ENCODE data around the gene KRTAP10-6. TPM values are rescaled to one million over a fixed set of nuclear protein-coding genes. Genes with fewer than 3 reads are reported as not detected.
"Not testable (repeated sequence)": the region's sequence is repeated elsewhere in the genome, so short reads cannot be mapped to it uniquely, and the experiment has no call there.

Gene KRTAP10-6
- total RNA-seq, 1 donor from 2014 or later: not detected

DNA sequence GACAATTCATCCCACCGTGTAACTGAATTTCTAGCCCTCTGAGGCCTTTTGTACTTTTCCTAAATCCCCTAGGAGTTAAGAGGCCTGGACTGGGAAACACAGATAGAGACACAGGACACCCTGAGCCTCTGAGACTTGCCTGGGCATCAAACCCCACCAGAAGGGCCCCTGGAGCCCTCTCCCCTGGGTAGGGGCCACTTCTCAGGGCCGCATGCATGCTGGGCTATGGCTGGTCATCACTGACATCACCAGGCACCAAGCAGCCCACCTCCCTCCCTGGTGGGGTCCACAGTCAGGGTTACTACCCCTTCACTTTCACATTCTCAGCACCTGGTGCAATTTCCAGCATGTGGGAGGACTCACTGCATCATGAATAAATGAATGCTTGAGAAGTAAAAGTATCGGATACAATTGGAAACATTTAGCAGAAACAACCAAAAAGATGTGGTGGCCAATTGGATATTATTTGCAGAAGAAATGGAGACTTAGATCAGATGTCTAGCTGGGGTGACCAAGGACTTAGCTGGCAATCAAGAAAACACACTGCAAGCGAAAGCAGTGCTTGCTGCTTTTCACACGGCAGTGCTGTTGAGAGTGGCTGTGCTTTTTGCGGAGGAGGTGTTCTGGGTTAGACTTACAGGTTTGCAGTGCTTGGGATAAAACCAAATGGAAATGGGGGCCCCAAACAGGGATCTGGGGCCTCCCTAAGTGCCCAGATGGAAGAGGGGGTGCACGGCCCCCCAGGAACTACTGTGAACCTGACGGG is 7.1 kb upstream of the KRTAP10-6 start:
- no peak for DNase-seq (ENCODE audit: low read depth)

DNA sequence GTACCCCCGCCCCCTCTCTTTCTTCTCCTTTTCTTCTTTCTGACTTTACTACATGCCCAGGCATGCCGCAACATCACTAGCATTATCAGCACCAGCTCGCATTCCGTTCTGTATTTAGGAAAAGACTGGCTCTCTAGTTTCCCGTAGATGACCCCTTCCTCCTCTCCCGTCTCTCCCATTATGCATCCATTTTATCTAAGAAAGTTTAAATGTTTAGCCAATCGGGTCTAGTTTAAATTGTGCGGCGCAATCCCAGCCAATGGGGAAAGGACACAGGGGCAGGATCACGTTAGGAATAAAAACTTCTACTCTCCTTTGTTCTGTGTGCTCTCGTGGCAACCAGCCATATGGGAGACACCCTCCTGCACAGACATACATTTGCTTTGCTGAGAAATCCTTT is 5.8 kb upstream of the KRTAP10-6 start:
- no peak for DNase-seq (ENCODE audit: low read depth)

DNA sequence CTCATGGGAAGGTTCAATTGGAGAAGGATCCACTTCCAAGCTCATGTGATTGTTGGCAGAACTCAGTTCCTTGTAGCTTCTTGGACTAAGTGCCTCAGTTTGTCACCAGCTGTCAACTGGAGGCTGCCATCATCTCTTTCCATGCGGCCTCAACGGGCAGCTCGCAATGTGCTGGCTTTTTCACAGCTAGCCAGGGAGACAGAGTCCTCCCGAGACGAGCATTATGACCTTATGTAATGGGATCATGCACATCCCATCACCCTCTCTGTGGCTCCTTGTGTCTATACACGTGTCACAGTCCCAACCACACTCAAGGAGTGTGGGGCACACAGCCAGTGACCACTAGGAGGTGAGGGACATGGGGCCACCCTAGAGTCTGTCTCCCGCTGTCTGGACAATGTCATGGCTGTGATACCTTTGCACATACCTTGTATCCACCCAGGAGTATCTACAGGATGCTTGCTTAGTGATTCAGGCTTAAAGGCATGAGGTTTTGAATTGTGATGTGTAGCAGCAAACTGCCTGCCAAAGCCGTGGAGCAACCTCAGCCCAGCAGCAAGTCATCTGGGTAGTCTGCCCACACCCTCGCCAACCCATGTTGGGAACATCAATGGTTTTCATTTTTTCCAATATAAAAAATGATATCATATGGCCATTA is 3.9 kb upstream of the KRTAP10-6 start:
- peak; percentile 9 for DNase-seq (ENCODE audit: low read depth)

DNA sequence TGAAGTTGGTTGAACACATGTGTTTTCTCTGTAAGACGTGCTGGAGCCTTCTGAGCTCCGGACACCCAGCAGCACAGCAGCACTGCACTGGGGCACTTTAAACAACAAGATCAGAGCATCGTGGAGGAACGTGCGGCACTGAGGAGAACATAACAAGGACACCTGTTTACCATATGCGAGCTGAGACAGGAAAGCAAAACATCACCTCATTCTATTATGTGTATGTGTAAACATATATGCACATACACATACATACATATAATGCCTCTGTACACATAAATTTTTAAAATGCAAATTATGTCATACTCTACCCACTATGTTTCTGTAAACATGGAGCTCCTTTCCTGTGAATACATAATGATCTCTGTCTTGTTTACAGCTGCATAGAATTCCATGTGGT is 3.2 kb upstream of the KRTAP10-6 start:
- DNase-seq (ENCODE audit: low read depth): no peak

DNA sequence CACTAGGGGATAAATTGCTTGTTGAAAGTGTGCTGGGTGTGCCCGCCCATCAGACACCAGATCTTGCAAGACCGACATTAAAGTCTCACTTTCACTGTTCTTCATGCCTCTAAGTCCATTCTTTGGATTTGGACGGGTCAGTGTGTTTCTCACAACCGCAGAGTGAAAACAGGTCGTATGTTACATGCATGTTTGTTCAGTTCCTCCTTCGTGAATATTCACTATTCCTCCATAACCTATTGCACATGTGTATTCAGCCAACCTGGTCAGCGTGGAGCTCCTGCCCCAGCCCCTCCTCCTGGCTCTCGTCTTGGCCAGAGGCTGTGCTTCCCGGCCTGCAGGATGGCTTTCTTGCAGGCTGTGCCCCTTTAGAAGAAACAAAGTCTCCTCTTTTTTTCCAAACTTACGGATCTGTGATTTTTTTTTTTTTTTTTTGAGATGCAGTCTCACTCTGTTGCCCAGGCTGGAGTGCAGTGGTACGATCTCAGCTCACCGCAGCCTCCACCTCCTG is 2.2 kb upstream of the KRTAP10-6 start:
- DNase-seq (ENCODE audit: low read depth): no peak

DNA sequence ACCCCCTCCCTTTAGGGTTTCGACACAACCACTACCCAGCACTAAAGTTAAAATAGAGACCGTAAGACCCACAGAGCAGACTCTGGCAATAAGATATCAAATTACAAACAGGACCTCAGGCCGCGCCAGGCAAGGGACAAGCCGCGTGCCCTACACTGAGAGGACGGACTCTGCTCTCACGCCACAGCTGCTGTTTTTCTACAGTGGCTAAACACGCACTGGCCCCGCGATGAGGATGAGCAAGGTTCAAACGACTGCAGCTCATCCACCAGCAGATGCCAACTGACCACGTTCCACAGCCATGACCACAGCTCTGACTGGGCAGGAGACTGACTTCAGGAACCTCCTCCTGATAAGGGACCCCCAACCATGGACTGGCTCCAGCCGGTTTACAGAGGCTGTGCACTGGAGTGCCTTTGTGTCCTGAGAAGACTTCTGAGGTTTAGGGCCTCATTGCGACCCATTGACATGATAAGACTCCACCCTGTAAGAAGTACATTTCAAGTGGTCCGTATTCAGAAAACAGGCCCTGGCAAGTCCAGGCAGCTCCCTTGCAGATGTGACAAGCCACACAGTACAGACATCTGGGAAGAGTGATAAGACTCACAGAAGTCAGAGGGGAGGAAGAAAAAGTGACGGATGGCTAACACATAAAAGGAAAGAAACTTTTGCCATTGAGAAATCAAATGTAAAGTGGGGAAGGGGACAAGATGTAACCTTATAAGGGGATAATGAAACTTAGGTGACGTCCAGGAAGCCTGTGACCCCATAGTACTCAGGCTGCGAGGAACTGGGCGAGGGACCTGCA is 1.5 kb upstream of the KRTAP10-6 start:
- no peak for DNase-seq (ENCODE audit: low read depth)

DNA sequence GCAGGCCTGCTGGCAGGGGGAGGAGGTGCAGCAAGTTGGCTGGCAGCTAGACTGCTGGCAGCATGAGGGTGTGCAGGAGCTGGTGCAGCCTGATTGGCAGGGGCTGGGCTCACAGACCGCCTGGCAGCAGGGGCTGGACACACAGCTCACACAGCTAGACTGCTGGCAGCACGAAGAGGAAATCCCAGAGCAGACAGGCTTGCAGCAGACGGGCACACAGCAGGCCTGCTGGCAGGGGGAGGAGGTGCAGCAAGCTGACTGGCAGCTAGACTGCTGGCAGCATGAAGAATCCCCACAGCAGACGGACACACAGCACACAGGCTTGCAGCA is 539 bp downstream of the KRTAP10-6 start:
- not testable (repeated sequence) for DNase-seq (ENCODE audit: low read depth)

DNA sequence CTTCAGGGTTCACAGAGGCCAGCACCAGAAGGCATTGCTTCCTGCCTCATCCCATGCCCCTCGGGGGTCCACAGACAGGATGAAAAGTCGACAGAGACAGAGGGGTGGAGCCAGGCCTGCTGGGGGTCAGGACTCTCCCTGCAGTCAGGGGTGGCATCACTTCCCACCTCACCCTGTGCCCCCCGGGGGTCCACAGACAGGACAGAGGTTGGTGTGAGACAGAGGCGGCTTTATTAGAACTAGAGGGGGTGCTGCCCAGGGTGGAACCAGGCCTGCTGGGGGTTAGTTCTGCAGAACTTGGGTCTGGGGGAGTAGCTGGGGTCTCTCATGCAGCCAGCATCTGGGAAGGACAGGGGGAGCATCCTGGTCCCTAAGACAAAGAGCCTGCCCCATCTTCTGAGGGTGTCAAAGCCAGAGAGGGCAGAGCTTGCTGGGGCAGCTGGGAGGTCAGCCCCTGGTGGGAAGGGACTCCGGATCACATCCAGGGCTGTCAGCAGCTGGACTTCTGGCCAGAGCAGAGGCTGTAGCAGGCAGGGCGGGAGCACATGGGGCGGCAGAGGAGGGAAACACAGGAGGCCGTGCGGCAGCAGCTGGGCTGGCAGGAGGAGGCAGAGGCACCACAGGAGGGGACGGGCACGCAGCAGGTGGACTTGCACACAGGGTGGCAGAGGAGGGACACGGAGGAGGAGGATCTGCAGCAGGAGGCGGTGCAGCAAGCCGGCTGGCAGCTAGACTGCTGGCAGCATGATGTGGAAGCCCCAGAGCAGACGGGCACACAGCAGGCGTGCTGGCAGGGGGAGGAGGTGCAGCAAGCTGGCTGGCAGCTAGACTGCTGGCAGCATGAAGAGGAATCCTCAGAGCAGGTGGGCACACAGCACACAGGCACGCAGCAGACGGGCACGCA is 1.2 kb downstream of the KRTAP10-6 start:
- DNase-seq (ENCODE audit: low read depth): not testable (repeated sequence)

DNA sequence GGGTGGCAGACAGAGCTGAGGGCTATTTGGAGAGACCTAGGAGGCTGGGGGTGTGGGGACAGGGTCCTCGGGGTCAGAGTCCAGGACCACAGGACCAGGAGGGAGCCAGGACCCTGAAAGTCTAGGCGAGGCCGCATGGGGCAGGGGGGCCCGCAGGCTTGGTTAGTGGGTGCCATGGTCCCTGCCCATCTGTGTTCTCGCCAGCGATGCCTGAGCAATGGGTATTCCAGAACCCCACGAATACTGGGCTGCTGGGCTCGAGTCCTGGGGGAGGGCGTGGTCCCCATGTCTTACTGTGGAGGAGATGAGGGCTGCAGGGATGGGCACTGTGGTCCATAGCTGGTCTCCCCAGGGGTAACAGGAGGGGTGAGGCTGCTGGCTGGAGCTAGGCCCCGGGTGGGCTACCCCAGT is 2.0 kb downstream of the KRTAP10-6 start:
- no peak for DNase-seq (ENCODE audit: low read depth)

DNA sequence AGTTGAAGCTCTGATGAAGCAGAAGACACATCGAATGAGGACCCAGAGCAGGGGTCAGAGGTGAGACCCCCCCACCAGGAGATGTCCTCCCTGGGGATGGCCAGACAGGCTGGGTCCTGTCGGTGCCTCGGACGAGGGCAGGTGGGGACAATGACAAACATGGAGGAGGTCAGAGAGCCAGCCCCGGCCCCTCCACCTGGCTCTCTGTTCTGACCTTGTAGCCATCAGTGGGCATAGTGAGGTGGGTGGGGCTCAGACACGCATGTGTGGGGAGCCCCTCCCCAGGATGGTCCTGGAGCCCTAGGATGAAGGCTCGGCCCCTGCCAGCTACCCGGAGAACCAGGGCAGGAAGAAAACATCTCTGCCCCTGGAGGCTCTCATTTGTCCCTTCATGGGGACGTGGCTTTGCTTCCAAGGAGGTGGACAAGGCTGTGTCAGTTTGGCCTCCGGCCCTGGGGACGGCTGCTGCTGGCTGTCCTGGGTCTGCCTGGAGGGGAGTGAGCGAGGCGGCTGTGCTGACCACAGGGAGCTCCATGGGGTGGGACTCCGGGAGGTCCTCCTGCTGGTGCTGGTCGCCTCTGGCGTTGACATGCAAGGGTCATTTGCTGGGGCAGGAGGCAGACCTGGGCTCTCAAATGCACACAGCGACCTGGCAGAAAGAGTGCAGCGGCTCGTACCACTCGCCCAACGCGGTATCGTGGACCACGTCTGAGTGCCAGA is 2.6 kb downstream of the KRTAP10-6 start:
- no peak for DNase-seq (ENCODE audit: low read depth)

DNA sequence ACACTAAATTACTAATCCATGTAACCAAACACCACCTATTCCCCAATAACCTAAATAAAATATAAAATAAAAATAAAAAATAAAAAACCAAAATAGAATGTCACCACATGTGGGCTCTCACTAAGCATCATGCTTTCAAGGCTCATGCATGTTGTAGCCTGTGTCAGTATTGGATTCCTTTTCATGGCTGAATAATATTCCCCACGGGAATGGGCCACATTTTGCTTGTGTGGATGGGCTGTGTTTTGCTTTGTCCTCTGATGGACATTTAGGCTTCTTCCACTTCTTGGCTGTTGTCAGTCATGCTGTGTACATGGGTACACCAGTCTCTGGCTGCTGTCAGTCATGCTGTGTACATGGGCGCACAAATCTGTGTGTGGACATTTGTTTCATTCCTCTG is 3.2 kb downstream of the KRTAP10-6 start:
- no peak for DNase-seq (ENCODE audit: low read depth)

DNA sequence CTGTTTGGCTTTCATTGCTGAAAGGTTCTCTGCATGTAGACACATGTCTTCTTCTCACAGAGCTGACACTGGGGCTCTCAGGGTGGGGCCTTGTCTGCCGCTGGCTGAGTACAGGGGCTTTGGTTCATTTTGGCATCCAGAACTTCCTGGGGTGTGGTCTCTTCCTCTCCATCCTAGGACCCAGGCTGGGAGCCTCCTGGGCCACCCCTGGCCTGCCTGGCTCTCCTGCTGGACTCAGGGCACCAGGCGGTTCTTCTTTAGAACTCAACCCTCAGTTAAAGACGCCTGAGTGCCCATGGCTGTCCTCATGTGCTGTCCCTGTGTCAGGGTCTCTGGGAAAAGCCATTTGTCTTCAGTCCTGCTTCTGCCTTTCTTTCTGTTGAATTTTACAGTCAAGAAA is 6.4 kb downstream of the KRTAP10-6 start:
- DNase-seq (ENCODE audit: low read depth): no peak

DNA sequence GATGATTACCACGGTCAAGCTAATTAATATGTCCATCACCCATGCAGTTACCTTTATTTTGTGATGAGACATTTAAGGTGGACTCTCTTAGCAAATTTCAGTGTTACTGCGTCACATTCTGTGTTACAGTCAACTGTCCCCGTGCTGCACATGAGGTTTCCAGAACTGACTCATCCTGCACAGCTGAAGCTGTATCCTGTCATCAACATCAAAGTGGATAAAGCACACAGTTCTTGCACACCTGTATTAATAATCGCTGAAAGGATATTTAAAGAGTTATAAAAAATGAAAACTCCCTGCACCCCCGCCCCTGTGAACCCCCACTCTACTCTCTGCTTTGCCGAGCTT is 8.5 kb downstream of the KRTAP10-6 start:
- no peak for DNase-seq (ENCODE audit: low read depth)

DNA sequence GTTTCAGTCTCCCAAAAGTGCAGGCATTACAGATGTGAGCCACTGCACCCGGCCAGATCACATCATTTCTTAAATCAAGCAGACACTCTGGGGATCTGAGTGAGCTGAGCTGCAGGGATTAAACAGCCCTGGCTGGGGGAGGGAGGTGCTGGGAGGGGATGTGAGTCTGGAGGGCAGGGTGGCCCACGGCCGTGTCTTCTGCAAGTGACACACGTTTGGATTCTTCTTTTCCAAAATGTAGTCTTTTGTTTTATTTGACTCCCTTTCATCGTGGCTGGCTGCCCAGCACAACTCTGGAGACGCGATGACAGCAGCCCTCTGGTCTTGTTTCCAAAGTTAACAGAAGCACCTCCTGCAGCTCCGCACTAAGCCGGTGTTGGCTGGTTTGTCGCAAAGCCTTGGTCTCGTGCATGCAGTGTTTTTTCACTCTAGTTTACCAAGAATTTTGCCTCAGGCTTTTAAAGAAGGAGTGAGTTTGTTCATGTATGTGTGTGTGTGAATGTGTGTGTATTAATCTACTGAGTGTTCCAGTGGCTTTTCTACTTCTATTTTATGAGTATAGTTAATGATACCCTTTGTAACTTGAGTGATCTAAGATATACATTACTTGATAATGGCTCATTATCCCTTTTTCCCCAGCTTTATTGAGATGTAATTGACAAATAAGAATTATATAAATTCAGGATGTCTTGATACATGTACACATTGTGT is 9.1 kb downstream of the KRTAP10-6 start:
- no peak for DNase-seq (ENCODE audit: low read depth)

DNA sequence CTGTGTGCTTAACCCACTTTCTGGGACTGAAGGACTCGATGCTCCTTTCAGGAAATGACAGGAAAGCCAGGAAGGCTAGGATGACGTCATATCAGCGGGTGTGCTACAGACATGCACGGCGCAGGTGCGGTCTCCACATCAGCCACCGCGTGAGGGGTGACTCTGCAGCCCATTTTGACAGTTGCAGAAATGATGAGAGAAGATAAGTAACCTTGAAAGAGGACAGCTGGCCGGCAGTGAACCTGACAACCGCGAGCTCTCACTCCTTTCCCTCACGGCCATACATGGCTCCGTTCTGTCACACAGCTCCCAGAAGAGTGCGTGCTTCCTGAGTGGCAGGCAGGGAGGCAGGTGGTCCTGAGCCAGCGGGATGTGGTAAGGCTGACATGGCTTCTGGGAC is 10.2 kb downstream of the KRTAP10-6 start:
- no peak for DNase-seq (ENCODE audit: low read depth)

DNA sequence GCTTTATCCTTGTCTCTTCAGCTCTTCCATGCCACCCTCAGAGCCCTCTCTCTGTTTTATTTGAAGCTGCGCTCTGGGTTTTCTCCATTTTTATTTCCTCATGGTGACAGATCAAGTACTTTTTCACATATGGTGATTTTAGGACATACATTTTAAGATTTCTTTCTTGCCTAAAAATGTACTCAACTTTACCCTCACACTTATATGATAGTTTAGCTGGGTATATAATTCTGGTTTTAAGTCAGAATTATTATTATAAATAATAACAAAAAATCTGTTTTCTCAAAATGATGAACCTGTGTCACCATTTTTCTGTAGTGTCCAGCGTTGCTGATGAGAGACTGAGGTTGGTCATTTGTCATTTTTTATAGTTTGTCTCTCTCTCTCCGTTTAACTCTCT is 11.1 kb downstream of the KRTAP10-6 start:
- DNase-seq (ENCODE audit: low read depth): no peak

DNA sequence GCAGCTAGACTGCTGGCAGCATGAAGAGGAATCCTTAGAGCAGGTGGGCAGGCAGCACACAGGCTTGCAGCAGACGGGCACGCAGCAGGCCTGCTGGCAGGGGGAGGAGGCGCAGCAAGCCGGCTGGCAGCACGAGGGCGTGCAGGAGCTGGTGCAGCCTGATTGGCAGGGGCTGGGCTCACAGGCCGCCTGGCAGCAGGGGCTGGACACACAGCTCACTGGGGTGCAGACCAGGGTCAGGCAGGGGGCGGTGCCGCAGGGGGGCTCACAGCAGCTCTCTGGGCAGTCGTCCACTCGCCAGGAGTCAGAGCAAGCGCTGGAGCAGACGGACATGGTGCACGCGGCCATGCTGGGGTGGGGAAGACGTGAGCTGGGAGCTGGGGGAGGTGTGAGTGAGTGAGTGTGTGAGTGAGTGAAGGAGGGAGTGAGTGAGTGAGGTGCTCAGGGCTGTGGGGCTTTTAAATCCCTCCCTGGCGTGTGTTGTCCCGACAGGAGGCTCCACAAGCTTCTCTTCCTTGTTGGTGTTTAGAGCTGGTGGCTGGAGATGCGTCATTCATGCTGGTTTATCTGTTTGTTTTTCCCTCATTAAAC is 12.0 kb downstream of the KRTAP10-6 start, which contains the start of gene KRTAP10-5:
TSS of gene KRTAP10-5 (minus strand) at position 374 of the 591 bp plus-strand sequence. CDS start at position 348, 26 bp downstream.
- not testable (repeated sequence) for DNase-seq (ENCODE audit: low read depth)

DNA sequence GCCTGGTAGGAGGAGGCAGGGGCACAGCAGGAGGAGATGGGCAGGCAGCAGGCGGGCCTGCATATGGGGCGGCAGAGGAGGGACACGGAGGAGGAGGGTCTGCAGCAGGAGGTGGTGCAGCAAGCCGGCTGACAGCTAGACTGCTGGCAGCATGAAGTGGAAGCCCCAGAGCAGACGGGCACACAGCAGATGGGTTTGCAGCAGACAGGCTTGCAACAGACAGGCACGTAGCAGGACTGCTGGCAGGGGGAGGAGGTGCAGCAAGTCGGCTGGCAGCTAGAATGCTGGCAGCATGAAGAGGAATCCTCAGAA is 12.5 kb downstream of the KRTAP10-6 start:
- DNase-seq (ENCODE audit: low read depth): no peak

DNA sequence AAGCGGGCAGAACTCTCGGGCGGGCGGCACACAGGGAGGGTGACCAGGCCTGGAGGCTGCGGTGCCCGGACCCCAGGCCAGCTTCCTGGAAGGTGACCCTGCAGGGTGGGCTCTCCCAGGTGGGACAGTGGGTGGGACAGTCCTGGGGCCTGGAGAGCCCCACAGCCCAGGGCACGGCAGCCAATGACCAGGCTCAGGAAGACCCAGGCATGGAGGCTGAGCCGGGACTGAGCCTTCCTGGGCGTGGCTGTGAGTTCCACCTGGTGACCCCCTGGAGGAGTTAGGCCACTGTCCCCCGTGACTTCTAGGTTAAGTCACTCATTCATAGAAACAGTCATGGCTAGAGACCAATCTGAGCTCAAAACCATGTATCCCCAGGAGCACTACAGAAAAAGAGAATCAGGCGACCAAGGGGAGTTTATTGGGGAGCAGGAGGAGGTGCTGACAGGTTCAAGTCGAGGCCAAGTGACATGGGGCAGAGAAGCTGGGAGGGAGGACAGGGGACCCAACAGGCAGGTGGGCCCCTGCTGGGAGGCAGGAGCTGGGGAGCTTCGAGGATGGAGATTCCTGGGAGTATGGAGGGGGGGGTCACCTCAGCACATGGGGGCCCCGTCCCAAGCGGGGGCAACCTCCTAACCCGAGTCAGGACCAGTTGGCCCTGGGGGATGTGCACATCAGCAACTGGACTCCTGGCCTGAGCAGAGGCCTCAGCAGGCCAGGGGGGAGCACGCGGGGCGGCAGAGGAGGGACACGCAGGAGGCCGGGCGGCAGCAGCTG is 13.1 kb downstream of the KRTAP10-6 start:
- no peak for DNase-seq (ENCODE audit: low read depth)

All from renal cortical epithelial cell (primary cell).